ENCODE data around the gene CEACAM18.
"Not testable (repeated sequence)": the region's sequence is repeated elsewhere in the genome, so short reads cannot be mapped to it uniquely, and the experiment has no call there.

Gene CEACAM18

DNA sequence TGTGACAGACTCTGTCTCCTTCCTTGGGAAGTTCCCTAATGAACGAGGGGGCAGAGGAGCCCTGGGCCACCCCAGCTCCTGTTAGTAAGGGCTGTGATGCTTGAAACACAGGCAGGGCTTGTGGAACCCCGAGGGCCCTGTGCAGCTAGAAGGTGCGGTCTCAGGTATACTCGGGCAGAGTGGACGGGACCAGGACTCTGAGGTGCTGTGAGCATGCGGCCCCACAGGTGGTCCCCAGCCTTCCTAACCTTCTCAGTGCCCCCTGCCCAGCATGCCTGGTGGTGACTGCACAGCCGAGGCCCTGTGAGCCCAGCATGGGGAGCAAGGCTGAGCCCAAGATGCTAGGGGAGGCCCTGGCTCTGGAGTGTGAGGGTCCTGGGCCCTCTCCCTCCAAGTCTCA is 16.1 kb upstream of the CEACAM18 start:
- no peak for DNase-seq

DNA sequence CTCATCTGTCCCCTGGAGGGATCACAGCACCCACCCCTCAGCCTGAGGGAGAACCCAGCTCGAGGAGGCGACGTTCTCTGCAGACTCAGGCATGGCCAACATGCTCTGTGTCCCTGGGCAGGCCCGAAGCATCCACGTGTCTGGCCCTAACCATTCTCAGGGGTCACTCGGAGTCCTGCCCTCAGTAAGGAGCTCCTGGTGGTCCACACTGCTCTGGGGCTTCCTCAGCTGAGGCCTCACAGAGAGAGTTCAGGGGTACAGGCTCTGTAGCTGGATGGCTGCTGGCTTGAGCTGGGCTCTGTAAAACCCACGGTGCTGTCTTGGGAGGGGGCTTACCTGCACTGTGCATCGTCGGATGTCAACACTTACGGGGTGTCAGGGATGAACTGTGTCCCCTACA is 15.7 kb upstream of the CEACAM18 start:
- no peak for DNase-seq

DNA sequence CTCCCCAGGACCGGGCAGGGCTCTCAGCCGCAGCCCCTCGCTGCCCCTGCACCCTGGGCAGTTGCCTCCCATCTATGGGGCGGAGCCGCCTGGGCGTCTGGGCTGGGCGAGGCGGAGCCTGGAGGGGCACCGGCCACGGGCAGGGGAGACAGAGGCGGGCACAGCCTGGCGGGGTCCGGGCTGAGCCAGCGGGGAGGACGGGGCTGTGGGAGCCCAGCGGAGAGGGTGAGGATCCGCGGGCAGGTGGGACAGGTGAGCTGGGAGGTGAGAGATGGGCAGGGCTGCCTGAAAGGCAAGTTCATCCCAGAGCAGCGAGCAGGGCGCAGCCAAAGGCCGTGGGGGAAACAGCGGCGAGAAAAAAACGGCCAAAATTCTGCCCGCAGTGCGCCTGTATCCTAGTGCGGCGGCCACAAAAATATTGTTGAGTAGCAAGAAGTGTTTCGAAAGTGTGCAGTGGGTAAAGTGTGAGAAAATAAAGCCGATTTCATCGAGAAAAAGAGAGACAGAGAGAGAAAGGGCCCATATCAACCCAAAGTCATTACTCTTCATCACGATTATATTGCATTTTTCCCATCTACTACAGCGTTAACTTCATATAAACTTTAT is 14.3 kb upstream of the CEACAM18 start:
- DNase-seq, result not testable (repeated sequence)

DNA sequence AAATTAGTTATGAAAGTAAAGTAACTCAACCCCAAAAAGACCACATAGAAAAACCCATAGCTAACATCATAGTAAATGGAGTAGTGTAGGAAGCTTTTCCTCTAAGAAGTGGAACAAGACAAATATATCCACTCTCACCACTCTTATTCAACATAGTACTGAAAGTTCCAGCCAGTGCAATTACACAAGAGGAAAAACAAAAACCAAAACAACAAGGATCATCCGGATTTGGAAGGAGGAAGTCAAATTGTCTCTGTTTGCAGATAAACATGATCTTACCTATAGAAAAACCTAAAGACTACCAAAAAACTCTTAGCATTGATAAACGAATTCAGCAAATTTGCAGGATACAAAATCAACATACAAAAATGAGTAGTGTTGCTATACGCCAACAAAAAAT is 11.6 kb upstream of the CEACAM18 start:
- no peak for DNase-seq

DNA sequence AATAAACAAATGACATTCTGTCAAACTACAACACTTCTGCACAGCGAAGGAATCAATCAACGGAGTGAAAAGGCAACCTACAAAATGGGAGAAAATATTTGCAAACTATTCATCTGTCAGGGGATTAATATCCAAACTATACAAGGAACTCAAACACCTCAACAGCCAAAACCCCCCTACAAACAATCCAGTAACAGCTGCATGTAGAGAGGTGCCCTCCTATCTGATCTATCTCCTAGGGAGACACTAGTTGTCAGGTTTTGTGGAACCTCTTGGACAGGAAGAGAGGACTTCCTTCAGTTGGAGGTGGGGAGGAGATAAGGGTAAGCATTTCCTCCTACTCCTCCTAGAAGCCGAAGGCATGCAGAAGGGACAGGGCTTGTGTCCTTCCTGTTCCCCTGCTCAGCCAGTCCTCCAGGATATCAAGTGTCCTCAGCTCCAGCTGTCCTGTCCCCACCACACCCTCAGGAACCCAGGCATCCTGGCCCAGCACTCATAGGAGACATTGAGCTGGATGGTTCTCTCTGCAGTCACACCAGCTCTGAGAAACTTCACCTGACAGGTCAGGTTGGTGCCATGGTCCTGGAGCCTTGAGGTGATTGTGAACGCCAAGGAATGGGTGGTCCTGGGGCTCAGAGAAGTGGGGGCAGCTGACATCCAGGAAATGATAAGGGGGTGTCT is 10.3 kb upstream of the CEACAM18 start:
- DNase-seq, result no peak

DNA sequence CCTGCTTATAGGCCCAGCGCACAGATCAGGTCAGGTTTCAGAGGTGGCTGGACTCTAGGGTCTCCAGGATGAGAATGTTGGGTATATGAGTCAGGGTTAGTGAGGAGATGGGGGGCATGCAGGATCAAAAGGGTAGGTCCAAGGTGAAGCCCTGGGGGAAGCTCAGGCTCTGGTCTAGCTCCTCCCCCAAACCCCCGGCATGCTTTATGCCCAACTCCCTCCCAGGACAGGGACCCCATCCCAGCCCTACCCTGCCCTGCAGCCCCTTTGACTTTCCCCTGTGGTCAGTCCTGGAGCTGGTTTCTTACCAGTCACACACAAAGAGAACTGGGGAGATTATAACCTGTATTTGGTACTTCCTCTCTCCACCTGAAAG is 9.8 kb upstream of the CEACAM18 start:
- no peak for DNase-seq

DNA sequence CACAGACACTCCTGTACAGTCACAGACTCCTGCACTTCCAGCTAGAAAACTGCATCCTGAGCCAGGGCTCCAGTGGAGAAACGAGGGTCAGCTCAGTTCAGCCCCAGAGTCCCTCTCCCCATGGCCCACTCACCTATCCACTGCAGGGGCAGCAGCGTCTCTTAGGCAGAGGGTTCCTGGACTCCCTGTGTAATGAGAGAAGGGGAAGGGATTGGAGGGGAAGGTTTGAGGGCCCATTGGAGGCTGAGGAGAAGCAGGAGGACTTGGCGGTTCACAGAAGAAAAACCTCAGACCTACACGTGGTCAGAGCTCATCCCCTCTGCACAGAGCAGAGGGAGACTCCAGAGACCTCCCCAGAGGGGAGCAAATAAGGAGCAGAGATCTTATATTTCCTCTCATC is 9.2 kb upstream of the CEACAM18 start:
- no peak for DNase-seq

DNA sequence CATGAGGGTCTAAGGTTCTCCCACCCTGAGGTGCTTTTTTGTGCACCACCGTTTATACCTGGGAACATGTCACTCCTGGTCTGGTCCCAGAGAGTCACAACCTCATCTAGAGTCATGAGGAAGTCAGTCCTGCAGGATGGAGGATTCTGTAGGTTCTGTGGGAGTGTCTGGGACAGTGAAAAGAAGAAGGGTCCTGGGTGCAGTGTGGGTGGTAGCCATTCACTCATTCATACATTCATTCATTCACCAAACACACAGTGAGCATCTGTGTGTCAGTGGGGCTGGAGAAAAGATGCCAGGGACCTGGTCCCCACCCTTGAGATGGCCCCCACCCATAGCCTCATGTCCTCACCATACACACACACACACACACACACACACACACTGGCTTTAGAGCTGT is 8.7 kb upstream of the CEACAM18 start:
- DNase-seq, result no peak

DNA sequence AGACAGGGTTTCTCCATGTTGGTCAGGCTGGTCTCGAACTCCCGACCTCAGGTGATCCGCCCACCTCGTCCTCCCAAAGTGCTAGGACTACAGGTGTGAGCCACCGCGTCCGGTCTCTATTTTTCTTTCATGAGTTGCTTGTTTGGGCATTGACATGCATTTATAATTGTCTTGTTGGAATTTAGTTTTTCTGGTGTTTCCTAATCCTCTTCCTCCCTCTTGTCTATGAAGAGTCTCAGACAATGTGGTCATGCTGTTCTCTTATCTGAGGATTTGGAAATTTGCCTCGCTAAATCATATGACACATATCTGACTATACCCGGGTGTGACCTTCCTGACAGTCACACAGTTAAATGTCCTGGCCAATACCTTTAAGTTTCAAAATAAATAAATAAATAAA is 7.4 kb upstream of the CEACAM18 start:
- no peak for DNase-seq

DNA sequence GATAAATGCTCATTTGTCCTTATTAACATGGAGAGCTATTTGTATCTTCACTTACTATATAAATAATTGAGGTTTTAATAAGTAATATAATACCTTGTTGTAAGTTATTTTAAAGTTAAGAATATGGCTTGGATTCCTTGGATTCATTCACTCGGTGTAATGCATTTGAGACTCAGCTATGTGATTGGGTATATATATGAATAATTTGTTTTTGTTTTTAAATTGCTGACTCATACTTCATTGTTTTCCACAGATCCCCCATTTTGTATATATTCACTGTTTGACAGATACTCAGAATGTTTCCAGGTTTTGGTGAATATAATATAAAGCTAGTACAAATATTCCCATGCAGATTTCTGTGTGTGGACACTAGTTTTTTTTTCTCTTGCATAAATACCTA is 6.8 kb upstream of the CEACAM18 start:
- DNase-seq, result no peak

DNA sequence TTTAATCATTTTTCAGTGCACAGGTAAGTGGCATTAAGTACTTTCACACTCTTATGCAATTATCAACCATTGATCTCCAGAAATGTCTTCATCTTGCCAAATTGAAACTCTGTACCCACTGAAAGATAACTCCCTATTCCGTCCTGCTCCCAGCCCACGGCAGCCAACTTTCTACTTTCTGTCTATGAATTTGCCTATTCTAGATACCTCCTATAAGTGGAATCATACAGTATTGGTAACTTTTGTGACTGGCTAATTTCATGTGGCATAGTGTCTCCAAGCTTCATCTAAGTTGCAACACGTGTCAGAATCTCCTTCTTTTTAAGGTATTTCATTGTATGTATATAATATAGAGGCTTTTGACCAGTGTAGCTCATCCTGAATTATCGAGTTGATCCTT is 5.7 kb upstream of the CEACAM18 start:
- no peak for DNase-seq

DNA sequence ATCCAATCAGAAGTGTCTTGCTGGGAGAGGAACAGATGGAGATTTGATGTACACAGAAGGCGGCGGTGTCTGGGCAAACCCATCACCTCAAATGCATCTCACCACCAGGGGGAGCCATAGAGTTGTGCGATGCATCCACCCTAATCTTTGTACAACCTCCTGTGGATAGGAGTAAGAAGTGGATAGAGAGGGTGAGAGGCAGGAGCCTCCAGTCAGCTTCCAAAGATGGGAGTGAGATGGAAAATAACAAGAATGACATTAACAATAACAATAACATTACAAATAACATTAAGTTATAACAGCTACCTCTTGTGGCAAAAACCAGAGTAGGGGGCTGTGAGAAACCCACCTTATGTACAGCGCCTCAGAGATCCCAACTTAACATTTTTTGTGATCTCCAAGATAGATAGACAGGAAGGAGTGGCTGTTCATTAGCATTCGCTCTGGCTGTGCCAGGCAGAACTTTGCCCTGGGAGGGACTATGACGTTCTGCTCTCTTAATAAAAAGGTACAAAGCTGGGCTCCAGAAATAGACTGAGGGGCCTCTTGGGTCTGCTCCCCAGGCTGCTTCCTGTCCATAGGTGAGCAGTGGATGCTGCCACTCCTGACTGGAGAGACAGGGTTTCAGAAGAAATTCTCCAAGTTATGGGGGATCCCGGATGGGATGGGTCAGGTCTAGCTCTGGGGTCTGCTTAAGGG is 5.2 kb upstream of the CEACAM18 start:
- peak; percentile 39 for DNase-seq

DNA sequence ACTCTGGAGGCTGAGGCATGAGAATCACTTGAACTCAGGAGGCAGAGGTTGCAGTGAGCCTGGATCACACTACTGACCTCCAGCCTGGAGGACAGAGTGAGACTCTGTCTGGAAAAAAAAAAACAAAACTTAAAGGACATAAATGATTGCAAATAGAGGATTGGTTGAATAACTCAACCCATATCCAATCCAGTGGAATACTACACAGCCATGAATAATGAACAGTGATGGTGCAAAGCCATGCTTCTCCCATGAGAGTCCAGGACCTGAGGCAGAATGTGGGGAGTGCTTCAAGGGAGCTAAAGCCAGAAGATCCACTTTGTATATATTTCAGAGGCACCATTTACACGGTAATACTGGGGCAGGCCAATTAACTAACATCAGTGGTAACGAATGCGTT is 2.2 kb upstream of the CEACAM18 start:
- no peak for DNase-seq

DNA sequence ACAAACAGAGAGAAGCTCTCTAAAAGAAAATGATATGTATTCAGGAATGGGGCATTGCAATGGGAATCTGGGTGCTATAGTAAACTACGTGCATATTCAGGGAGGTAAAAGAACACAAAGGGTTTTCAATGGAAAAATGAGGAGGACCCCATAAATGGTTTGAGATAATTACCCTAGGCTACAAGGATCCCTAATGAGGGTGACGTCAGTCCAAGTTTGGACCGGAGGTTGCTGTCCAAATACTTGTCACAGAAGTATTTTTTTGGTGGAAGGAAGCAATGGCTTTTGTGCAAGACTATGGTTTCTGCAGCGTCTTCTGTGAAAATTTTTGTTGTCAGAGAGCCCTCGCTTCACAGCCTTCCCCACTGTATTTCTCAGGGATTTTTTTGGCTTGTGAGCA is 995 bp upstream of the CEACAM18 start:
- DNase-seq, result no peak

DNA sequence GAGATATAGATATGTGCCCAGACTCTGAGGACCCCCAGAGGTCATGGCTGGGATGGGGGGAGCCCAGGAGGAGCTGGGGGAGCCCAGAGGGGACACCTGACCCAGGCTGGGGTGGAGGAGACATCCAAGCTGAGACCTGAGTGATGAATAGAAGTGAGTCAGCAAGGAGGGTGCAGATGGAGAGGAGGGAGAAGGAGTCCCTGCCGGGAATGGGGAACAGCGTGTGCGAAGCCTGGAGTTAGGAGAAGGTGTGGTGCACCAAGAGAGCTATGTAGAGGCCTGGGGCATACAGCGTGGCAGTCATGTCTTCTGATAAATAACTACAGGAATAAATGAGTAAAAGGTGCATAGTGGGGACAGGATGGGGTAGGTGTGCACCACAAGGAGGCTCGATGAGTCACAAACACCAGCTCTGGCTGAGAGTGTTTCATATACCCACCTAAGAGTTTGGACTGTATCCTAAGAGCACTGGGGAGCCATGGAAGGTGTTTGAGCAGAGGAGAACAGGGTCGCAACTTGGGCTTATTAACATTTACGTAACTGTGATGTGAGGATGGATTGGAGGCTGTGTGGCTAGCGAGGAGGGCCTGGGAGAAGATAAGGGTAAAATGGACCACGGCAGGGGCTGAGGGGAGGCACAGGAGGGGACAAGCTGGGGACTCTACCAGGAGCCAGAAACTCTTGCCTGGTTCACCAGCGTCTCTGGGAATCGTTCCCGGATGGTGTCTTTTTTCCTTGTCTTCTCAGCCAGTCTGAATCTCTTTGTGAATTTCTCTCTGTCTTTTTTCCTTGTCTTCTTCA is 1.4 kb downstream of the CEACAM18 start:
- DNase-seq, result no peak

DNA sequence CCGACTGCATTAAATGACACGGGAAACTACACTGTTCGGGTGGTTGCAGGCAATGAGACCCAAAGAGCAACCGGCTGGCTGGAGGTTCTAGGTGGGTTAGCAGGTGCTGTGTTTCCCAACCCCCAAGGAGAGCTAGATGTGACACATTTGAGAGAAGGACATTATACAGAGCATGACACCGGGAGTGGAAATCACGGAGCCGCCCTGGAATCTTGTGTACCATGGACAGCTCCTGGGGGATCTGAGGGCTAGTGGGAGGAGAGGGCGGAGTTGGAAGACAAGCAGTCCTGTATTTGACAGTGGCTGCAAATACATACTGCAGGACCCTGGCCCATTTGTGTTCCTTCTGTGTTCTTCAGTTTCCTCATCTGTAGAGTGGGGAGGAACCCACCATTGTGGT is 2.3 kb downstream of the CEACAM18 start:
- DNase-seq, result no peak

DNA sequence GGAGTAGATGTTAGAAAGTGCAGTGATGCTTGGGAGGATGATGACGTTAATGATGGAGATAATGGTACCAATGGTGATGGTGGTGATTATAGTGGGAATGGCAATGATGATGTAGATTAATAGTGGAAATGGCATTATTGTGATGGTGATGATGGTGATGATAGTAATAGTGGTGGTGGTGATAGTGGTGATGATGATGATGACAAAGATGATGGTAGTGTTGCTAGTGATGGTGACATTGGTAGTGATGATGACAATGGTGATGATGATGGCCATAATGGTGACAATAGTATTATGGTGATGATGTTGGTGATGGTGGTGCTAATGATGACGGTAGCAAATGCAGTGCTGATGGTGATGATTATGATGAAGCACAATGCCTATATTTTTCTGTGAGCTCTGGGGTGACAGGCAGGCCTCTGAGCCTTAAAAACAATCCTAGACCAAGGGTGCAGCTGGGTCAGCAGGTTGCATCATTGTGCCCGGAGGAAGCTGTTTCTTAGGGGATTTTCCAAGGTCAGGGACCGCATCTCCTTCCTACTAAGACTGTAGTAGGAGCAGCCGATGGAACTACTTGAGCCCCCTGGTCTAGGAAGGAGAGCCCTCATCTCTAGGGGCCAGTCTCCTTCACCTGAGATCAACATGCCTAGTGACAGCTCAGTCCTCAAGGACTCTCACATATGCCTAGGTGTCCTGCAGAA is 7.8 kb downstream of the CEACAM18 start:
- DNase-seq, result no peak

DNA sequence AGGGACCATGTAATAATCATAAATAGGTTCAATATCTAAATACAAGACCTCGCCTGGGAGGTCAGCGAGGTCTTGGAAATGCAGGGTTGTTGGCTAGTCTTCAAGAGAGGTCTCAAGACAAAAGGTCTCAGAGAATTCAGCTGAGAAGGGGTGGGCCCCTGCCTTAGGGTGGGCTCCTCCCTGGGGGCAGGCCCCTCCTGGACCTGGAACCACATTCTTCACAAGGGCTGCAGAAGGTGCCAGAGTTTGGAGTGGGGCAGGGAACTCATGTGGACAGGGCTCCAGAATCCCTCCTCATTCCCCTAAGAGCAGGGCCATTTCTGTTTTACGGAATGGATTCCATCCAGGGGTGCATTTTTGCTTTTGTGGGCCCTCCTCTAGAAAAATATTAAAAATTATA is 10.2 kb downstream of the CEACAM18 start:
- no peak for DNase-seq

DNA sequence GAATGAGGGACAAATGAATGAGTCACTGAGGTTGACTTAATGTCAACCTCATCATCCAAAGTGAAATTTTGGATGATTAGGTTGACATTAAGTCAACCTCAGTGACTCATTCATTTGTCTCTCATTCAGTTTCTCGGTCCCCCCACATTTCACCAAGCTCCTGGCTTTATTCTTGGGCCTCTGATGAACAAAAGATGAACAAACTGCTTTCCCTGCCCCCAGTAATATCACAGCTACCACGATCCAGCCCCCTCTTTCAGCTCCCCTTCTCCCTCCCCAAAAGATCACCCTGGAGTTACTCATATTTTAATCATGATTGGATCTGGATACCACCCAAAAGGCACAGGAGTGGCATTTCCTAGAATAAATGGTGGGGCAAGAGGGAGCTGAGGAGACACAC is 10.8 kb downstream of the CEACAM18 start:
- DNase-seq, result no peak

DNA sequence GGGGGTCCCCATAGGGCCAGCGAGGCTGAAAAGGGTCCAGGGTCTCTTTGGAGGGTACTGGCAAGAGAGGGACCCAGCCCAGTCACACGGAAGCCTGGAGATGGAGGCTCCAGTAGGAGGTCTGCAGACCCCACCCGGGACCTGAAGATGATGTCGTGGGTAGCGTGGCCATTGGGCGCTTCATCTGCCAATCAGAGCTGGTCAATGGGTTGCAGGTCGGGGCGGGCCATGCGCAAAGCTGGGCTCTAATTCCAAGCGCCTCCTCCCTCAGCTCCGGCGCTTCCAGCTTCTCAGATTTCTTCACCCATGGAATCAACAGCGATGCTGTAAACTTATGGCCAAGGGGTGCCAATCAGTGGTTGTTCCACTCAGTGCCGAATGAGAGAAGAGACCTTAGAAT is 12.3 kb downstream of the CEACAM18 start:
- no peak for DNase-seq

DNA sequence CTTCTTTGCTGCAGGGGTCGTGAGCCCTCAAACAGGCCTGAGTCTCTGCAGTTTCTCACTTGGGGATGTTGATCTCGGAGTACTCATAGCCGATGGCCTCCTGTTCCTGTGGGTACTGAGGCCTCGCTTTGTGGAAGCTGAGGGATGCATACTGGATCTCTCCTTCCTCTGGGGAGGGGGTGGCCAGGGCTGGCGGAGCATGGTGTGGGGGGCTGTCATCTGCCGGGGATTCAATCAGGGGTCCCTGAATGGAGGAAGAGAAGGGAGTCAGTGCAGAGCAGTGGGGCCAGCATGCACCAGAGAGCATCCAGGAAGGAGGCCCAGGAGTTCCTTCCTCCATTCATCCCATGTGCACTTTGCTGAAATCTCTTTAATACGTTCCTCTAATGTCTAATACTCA is 13.2 kb downstream of the CEACAM18 start:
- no peak for DNase-seq

DNA sequence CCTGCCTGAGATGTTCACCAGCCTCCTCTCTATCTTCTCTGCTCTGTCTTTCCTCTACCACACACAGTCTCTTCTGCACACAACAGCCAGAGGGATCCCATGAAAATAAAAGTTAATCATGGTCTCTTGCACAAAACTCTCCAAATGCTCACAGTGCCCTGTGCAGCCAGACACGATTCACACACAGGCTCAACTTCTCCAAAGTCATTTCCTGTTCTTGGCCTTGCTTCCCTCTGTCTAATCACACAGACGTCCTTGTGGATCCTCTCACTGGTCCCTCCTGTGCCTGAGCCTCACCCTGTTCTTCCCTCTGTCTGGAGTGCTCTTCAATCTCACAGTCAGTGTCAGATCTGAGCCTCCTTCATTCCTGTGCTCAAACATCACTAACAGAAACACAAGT is 15.4 kb downstream of the CEACAM18 start:
- DNase-seq, result no peak

DNA sequence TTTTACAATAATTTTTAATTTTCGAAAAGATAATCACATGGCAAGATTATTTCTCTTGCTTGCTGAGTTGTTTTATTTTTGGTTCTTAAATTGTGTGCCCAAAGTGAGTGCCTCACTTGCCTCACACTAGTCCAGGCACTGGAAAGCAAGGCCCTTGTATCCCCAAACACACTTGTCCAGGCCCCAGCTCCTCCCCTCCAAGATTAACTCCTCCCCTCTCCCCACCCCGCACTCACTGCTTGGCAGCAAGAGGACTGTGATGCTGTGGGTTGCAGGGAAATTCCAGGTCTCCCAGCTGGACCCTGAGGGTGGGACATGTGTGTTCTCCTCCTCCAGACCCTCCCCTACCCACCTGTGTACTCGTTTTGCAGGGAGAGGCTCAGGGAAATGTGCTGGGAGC is 19.3 kb downstream of the CEACAM18 start:
- DNase-seq, result no peak

Measured in NCI-H2029 (cell line).